ENCODE measurements around the gene SFXN3. TPM values are rescaled to one million over a fixed set of nuclear protein-coding genes. Genes with fewer than 3 reads are reported as not detected.

The SFXN3 gene
- total RNA-seq, 1 experiment from 2014 or later: 38.5 TPM

DNA sequence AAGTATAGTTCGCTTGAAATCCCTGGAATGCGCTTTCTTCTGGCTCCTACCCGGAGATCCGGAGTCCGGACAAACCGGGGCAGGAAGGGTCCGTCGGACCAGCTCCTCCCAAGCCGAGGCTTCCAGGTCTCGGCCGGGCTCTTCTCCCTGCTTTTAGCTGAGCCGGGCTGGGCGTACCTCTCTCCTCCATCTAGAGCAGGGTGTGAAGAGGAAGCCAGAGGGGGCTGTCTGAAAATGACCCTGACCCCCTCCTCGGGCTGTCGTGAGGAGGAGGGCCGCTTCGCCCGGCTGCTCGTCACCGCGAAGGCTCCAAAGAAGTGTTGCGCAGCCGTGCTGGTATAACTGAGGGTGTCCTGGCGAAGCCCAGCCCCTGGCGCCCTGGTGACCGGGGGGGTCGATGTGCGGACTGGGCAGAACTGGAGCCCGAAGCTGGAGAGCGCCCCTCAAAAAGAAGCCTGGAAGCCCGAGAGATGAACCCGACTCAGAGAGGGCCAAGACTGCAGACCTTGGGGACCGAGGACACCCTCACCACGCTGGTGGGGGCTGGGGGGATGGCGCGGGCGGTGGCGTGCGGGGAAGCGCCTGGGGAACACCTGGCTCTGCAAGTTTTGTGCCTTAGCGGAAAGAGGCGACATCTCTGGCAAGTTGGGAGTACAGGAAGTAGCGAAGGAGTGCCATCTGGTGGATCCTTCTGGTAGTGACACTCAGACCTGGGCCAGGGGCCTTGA, 36.5 kb downstream of the SFXN3 start:
- no peaks in the 10 kb centered on the region for H3K27me3 ChIP-seq
- peak; percentile 72 for DNase-seq
- peaks cover 19% of the 10 kb centered on the region for H3K36me3 ChIP-seq
- peak overlapping the region; percentile 56 for H3K4me3 ChIP-seq
- no peaks in the 10 kb centered on the region for H3K9me3 ChIP-seq

DNA sequence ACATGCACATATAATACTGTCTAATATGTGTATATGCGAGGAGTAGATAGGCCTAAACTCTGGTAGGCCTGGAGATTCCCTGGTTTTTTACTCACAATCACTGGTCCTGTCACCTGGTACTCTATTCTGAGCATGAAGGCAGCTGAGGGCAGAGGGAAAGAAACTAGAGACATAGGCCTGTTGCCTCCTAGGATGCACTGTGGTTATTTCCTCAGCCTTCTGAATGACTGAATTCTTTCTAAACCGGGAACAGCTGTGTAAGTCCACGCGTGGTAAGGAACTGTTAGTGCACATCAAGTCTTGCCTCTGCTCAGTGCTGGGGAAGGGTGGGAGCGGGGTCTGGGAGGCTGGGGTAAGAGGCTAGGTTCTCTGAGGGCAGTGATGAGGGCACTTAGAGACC, 38.4 kb downstream of the SFXN3 start:
- Histone ChIP-seq H3K9me3 (no peaks in the 10 kb centered on the region), H3K36me3 (peaks cover 9% of the 10 kb centered on the region; the same call in 1 of the 2 replicates), H3K27me3 (no peaks in the 10 kb centered on the region), H3K4me3 (no peak overlapping the region)
- DNase-seq: no peak

DNA sequence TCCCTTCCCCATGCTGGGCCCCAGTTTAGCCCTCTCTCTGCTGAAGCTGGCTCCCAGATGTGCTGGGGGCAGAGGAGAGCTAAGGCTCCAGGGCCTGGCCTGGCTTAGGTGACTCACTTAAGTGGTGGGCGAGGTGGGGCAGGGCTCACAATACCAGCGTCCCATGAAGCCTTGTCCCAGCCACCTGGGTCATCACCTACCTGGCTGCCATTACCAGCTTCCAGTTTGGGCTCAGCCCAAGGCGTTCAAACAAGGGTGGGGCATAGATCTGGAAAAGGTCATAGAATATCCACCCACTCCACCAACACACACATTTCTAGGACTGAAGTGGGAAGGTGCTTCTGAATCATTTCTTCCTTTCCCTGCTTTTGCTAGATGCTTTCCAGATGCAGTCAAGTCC, 39.1 kb downstream of the SFXN3 start:
- Histone ChIP-seq H3K36me3 (peaks cover 2% of the 10 kb centered on the region; the same call in 1 of the 2 replicates), H3K4me3 (no peak overlapping the region), H3K27me3 (no peaks in the 10 kb centered on the region), H3K9me3 (no peaks in the 10 kb centered on the region)
- DNase-seq: no peak

DNA sequence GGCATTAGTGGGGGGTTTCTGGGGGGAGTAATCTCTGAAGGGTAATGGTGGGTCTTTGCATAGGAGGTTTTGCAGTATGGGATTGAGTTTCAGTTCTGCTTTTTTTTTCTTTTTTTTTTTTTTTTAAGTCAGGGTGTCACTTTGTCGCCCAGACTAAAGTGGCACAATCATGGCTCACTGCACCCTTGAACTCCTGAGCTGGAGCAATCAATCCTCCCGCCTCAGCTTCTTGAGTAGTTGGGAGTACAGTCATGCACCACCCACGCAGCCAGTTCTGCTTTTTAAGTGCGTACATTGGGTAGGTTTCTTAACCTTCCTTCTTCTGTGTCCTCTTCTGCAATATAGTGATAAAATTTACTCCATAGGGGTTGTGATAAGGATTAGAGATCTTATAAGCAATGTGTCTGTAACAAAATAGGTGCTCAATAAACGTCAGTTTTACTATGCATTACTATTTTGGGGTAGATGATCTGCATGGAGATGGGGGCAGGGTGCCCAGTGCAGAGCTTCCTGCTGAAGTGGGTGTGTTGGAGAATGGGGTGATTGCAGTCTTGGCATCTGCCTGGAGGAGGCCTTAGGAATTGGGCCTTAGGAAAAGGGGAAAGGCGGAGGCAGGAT, 40.3 kb downstream of the SFXN3 start:
- DNase-seq: no peak
- H3K27me3 ChIP-seq: no peaks in the 10 kb centered on the region
- H3K4me3 ChIP-seq: no peak overlapping the region
- H3K9me3 ChIP-seq: no peaks in the 10 kb centered on the region
- H3K36me3 ChIP-seq: no peaks in the 10 kb centered on the region

DNA sequence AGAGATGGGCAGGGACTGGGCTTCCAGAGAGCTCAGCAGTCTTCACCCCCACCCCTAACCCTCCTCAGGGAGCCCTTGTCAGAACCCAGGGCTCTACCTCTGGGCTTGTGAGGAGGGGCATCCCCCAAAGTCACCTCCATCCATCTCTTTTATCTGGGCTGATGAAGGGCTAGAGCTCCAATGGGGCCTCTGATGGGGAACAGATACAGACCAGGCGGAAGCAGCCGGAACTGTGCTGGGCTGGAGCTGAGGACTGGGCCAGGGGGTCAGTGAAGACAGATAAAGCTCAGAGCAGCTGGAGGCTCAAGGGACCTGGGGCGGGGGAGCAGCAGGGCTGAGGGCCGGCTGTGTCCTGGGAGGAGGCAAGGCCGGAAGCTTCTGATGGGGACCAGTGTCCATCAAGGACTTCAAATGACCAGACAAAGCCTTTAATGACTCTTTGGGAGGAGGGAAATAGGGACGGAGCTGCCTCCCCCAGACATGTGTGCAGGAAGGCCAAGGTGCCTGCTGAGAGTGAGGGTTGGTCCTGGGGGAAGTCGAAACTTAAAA, 40.9 kb downstream of the SFXN3 start:
- Histone ChIP-seq H3K36me3 (no peaks in the 10 kb centered on the region), H3K9me3 (no peaks in the 10 kb centered on the region), H3K4me3 (no peak overlapping the region), H3K27me3 (no peaks in the 10 kb centered on the region)
- DNase-seq: no peak

DNA sequence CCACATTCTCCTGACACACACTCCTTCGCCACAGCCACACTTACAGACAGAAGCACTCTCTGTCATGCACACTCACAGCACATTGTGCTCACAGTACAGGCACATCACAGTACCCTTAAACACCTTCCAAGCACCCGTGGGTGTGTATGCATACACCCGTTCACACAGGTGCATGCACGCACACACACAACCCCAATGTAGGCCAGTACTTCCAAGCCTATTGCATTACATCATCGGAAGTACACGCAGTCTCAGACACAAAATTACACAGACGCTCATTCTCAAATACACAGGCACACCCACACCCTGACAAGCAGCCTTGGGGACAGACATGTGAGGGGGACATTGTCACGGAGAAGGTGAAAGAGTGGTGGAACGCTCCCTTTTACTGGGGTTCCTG, 41.9 kb downstream of the SFXN3 start:
- Histone ChIP-seq H3K4me3 (no peak overlapping the region), H3K9me3 (no peaks in the 10 kb centered on the region), H3K27me3 (no peaks in the 10 kb centered on the region), H3K36me3 (no peaks in the 10 kb centered on the region)
- DNase-seq: no peak

DNA sequence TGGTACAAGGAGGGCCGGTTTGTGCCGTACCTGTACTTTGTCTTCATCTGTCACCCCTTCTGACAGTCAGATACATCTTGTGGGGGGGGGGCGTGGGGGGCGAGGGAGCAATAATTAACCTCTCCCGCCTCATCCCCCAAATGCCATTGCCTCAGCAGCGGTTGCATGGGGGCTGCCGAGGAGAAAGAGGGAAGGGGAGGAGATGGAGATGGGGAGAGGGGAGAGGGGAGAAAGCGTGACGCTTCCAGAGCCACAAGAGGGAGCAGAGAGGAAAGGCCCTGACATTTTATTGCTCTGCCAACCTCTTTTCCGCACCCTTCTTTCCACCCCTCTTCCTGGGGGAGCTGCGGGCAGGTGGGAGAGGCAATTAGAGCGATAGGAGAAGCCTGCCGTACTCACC, 42.6 kb downstream of the SFXN3 start:
- Histone ChIP-seq H3K27me3 (no peaks in the 10 kb centered on the region), H3K9me3 (no peaks in the 10 kb centered on the region), H3K36me3 (no peaks in the 10 kb centered on the region), H3K4me3 (no peak overlapping the region)
- no peak for DNase-seq

DNA sequence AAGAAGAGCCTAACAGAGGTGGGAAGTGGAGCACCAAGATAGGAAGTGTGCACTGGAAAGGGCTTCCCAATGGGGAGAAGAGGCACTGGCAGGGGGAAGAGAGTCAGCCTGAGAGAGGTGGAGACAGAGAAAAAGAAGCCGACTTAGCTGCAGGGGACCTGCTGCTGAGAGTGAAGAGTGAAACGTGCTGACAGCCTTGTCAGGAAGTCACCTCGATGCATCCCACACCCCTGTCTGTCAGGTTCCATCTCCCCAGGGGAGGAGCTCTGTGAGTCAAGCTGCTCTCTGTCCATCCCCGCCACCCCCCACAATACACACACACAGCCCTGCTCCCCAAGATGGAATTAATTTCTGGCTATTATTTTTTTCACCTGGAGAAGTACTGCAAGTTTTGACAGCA, 44.7 kb downstream of the SFXN3 start:
- Histone ChIP-seq H3K36me3 (no peaks in the 10 kb centered on the region), H3K4me3 (no peak overlapping the region), H3K9me3 (no peaks in the 10 kb centered on the region), H3K27me3 (no peaks in the 10 kb centered on the region)
- no peak for DNase-seq

DNA sequence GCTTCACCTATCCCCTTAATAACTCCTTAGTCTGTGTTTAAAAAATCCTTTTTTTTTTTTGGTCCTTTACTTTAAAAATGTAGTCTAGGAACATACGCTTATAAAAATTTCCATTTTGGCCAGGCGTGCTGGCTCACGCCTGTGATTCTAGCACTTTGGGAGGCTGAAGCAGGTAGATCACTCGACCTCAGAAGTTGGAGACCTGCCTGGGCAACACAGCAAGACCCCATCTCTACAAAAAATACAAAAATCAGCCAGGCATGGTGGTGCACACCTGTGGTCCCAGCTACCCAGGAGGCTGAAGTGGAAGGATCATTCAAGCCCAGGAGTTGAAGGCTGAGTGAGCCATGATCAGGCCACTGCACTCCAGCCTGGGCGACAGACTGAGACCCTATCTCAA, 45.6 kb downstream of the SFXN3 start:
- H3K4me3 ChIP-seq: no peak overlapping the region

DNA sequence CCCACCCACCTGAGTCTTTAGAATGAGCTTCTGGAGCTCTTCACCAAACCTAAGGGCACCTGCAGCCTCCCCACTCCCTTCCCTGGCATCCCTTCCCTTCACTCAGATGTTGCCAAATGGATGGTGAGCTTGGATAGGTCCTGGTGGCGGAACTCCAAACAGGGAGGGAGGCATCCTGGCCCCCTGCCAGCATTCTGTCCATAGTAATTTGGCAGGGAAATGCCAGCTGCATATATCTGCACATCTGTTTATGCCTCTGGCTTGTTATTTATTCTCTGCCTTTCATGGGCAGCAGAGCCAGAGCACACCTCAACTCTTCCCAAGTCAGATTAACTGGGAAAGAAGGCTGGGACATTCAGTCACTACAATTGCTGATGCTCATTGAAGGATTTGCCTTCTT, 48.8 kb downstream of the SFXN3 start:
- peak; percentile 15 for DNase-seq
- Histone ChIP-seq H3K9me3 (no peaks in the 10 kb centered on the region), H3K27me3 (peaks cover 9% of the 10 kb centered on the region; the same call in 1 of the 2 replicates), H3K4me3 (no peak overlapping the region), H3K36me3 (no peaks in the 10 kb centered on the region)

More for the DNA sequence above, 45.6 kb downstream of the SFXN3 start:
- H3K9me3 ChIP-seq: no peaks in the 10 kb centered on the region
- no peaks in the 10 kb centered on the region for H3K36me3 ChIP-seq
- DNase-seq: no peak
- no peaks in the 10 kb centered on the region; the same call in 1 of the 2 replicates for H3K27me3 ChIP-seq

DNA sequence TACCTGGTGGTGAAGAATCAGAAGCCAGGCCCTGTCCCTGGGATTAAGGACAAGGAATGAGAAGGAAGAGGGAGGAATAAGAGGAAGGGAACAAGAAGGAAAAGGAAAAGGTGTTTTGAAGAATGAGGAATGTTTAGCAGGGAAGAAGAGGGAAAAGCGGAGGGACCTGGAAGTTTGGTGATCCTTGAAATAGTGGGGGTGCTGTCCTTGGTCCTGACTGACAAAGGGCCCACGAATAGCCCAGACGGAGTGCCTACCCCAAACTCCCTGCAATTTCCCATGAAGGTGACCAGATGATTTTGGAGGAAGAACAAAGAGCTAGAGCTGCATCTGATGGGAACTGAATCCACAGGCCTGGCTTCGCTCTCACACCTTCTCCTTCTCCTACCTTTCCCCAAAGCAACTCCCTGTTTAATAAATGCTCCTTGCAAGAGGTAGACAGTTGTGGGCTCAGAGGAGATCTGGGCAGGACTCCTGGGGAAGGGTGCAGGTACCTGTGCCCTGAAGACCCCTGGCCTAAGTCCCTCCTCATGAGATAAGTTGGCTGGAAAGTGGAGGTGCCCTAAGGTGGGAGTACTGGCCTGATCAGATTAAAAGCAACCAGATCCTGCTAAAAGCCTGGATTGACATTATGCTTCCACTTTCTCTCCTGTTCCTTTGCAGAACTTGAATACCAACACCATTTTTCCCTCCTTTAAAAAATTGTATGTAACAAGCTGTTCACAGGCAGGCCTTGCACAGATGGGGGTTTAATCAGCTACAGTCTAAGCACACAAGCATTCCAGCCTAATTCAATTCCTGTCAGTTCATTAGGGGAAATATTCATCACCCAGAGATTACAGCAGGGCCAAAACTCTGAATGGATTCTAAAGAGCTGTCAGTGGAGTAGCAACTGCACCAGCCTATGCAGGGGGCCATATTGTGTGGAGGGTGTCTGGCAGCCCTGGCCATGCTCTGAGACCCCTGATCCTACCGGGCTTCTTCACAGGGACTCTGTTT, 50.2 kb downstream of the SFXN3 start:
- H3K27me3 ChIP-seq: peaks cover 9% of the 10 kb centered on the region; the same call in 1 of the 2 replicates
- no peak for DNase-seq

DNA sequence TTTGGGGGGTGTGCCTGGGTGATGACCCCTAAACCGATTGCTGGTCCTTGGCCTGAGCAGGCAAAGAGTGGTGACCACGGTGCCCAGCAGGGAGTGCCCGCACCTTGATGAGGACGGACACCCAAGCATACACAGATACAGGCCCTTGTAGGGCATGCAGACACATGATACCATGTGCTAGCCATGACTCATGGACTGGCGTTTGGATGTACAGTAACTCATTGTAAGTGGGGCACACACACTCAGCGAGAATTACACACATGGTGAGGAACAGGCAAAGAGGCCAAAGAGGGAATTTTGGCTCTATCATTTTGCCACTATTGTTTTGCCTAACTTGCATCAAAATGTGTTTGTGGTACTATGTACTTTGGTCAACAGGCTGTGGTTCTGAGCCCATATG, 54.8 kb downstream of the SFXN3 start:
- Histone ChIP-seq H3K27me3 (peaks cover 9% of the 10 kb centered on the region; the same call in 1 of the 2 replicates), H3K4me3 (no peak overlapping the region), H3K36me3 (no peaks in the 10 kb centered on the region), H3K9me3 (no peaks in the 10 kb centered on the region)
- no peak for DNase-seq

More for the DNA sequence above, 50.2 kb downstream of the SFXN3 start:
- H3K36me3 ChIP-seq: no peaks in the 10 kb centered on the region
- no peak overlapping the region for H3K4me3 ChIP-seq
- no peaks in the 10 kb centered on the region for H3K9me3 ChIP-seq

DNA sequence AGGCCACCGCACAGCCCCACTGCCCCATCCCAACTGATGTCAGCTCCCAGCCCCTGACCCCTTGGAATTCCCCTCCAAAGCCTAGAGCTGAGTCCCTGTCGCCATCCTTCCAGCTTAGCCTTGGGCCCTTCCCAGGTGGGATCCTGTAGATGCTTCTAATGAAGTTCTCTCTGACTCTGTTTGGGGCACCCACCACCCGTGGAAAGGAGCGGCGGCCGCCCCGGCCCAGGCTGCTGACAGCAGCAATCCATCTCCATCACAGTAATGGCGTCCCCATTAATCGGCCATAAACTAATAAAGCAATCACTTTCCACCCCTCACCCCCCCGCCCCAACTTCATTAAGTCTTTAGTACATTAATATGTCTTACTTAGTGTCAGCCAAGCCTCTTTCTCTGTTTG, 56.3 kb downstream of the SFXN3 start:
- no peak for DNase-seq
- Histone ChIP-seq H3K36me3 (no peaks in the 10 kb centered on the region), H3K9me3 (no peaks in the 10 kb centered on the region), H3K27me3 (peaks cover 9% of the 10 kb centered on the region; the same call in 1 of the 2 replicates), H3K4me3 (no peak overlapping the region)

DNA sequence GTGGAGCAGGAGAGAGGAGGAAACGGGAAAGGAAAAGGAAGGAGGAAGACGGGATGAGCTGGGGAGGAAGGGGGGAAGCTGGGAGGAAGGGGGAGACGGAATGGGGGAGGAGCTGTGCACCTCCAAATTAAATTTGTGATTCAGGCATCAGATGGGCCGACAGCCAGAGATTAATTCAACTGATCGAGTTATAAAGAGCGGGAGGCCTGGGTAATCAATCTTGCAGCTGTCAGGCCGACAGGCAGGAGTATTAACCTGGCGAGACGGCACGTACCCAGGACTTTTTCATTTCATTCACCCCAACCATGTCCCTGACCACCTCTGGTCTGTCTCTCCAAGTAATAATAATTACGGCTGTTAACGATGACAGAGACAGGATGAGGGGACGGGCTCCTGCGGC, 56.9 kb downstream of the SFXN3 start:
- no peak for DNase-seq
- H3K27me3 ChIP-seq: peaks cover 7% of the 10 kb centered on the region; the same call in 1 of the 2 replicates
- H3K9me3 ChIP-seq: no peaks in the 10 kb centered on the region
- no peaks in the 10 kb centered on the region for H3K36me3 ChIP-seq
- no peak overlapping the region for H3K4me3 ChIP-seq

DNA sequence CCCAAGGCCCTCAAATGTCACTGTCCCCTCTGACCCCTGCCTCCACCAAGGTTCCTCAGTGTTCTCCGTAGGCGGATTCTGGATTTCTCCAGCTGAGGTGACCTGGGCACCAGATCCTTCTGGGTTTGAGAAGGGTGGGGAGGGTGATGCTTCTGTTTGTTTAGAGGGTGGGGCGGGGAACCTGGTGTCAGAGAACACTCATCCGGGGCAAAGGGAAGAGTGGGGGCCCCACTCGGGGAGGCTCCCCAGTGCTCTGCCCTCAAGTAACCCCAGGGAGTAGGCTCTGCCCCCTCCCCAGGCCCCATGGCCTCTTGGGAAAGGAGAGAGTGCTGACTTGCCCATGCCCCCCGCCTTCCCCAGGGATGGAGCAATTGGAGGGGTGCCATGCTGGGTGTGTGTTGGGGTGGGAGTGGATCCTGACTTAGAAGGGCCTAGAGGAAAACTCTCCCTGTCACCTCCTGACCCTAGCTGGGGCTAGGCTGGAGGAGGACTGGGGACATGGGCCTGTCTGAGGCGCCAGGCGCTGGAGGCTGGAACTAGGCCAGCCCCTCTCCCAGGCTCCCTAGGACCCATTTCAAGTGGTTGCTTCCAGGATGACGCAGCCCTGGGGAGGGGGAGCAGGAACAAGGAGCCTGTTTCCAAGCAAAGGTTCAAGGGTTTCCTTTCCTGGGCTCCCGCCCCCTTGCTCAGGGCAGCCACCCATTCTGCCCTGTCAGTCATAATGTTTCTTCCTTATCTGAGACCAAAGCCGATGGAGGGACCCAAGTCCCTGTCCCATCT, 58.7 kb downstream of the SFXN3 start:
- peak; percentile 11 for DNase-seq
- Histone ChIP-seq H3K4me3 (no peak overlapping the region), H3K9me3 (no peaks in the 10 kb centered on the region), H3K36me3 (no peaks in the 10 kb centered on the region), H3K27me3 (no peaks in the 10 kb centered on the region)

DNA sequence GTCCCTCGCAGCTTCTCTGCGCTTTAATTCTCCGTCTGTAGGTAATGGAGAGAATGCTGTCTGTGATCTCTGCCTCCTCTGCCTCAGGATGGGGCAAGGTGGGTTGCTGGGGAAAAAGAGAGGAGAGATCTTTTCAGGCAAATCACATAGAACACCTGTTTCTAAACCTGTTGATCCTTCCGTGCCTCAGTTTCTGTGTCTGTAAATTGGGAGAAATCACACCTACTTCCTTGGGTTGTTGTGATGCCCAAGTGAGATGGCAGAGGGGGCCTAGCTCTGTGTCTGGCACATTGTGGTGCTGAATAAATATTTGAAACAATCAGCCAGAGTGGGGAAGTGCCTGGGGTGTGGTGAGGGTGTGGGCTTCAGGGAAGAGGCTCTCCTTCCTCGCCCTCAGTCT, 59.6 kb downstream of the SFXN3 start:
- Histone ChIP-seq H3K27me3 (no peaks in the 10 kb centered on the region), H3K9me3 (no peaks in the 10 kb centered on the region), H3K4me3 (no peak overlapping the region), H3K36me3 (no peaks in the 10 kb centered on the region)
- DNase-seq: no peak
